HG03103 (cell line): Measurements from ENCODE around the gene HSP90B1.

Experiments used
- ATAC-seq: cut with Tn5 transposase; IDR thresholded peaks from one replicate; pipeline ENCODE4 v1.9.1; 2021; ENCODE audit warnings: low read depth; ENCODE audit not compliant: unreplicated experiment

The HSP90B1 gene

GRCh38 chr12:103929046-103929783, 995 bp upstream of the HSP90B1 start:
- ATAC-seq: peak; percentile 24

- ATAC-seq: no peak
These were observed 501 bp upstream of the HSP90B1 start for GRCh38 chr12:103929784-103930033.

DNA sequence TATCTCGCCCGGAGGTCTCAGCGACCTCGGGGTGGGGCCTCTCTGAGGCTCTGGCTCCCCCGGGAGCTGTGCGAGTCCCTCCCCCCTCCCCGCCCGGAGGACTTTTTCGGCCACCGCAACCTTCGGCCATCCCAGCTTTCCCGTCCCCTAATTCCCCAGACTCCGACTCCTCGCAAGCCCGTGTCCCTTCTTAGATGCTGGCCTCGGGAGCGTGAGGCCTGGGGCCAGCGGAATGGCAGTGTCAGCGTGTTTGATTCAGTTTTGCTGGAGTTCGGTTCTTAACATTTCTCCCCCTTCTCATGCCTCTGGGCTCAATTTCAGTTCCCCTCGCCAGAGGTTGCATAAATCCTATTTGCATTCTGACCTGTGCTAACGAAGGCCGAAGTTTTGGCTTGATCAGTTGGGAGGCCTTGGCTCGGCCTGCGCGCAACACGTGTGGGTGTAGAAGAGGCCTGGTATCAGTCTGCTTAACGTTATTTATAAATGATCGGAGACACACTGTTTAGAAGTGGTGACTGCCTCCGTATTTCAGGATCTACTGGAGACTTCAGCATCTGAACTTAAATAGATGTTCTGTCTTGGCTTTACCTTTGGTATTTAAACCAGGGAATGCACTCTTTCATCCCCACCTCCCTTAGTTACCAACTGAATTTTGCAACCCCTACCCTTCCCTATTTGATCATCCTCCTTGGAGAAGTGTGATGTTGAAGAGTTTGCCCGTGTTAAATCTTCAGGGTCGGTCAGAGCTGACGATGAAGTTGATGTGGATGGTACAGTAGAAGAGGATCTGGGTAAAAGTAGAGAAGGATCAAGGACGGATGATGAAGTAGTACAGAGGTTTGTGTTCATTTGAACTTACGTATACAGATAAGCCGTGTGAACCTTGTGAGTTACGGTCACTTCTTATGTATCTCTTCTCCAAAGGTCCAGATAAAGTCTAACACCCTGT, 851 bp downstream of the HSP90B1 start:
- no peak for ATAC-seq

GRCh38 chr12:103933237-103933636, 3.0 kb downstream of the HSP90B1 start:
- ATAC-seq: no peak

DNA sequence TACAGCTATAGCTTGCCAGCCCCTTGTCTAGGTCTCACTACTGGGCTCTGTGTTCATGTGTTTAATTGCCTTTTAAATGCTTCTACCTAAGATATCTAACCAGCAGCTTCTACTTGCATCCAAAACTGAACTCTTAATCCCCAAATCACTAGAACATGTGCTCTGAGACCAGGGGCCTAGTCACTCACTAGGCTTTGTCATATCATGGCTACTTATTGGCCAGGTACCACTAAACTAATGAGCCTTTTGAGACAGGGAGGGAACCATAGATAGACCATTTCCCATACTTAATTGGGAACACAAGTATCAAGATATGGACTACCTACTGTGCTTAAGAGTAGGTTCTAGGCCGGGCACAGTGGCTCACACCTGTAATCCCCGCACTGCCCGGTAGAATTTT, 6.5 kb downstream of the HSP90B1 start:
- no peak for ATAC-seq

GRCh38 chr12:103944964-103945363, 14.8 kb downstream of the HSP90B1 start:
- no peak for ATAC-seq

DNA sequence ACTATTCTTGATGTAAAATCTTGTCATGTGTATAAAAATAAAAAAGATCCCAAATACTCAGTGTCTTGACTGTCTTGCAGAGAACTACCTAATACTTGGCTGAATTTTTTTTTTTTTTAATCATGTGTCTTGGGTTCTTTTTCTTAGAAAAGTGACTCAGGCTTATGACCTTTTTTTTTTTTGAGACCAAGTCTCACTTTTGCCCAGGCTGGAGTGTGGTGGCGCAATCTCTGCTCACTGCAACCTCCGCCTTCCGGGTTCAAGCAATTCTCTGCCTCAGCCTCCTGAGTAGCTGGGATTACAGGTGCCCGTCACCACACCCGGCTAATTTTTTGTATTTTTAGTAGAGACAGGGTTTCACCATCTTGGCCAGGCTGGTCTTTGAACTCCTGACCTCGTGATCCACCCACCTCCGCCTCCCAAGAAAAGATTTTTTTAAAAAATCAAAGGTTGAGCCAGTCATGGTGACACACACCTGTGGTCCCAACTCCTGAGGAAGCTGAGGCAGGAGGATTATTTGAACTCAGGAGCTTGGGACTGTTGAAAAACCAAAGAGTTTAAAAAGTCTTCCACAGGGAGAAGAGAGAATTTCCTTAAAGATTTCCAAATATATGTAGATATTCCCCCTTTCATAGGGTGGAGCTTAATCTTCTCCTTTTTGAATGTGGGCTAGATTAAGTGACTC, 17.8 kb downstream of the HSP90B1 start:
- ATAC-seq: no peak

- no peak for ATAC-seq
These were observed 18.7 kb downstream of the HSP90B1 start for GRCh38 chr12:103948746-103949406.

GRCh38 chr12:103952497-103952896, 22.3 kb downstream of the HSP90B1 start:
- ATAC-seq: no peak

GRCh38 chr12:103955811-103956508, 25.8 kb downstream of the HSP90B1 start:
- no peak for ATAC-seq

DNA sequence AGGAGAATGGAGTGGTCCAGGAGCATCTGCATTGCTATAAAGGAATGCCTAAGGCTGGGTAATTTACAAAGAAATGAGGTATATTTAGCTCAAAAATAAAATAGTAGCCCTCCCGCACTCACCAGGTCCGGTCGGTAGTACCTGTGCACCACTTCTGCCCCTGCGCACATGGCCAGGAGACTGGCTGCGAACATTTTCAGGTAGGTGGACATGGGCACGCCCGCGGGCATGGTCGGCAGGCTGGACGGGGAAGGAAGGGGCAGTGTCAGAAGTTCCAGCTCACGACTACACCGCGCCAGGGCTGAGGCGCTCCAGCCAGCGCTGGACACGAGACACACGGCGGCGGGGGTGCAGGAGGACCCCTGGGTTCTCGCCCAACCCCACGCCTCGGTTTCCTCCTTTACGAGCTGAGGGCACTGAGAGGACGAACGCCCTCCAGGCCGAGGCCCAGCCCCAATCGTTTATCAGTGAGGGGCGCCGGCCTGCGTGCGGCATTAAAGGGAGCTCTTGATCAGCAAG, 26.4 kb downstream of the HSP90B1 start:
- no peak for ATAC-seq

GRCh38 chr12:103957865-103958388, 27.7 kb downstream of the HSP90B1 start:
- no peak for ATAC-seq

DNA sequence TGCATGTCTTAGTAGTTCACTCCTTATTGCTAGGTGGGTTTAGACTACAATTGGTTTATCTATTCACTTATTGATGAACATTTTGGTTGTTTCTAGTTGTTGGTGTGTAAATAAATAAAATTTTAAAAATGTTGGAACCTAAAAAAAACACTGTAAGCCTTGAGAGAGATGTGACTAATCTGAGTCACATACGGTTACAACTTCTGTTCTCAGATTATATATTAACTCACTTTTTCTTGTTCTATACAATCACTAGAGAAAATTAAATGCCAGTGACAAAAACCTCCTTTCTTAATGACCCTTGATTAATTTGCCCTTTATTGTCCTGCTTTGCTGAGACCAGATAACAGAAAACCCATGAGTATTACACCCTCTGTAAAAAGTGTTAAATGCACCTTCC, 28.4 kb downstream of the HSP90B1 start:
- no peak for ATAC-seq

DNA sequence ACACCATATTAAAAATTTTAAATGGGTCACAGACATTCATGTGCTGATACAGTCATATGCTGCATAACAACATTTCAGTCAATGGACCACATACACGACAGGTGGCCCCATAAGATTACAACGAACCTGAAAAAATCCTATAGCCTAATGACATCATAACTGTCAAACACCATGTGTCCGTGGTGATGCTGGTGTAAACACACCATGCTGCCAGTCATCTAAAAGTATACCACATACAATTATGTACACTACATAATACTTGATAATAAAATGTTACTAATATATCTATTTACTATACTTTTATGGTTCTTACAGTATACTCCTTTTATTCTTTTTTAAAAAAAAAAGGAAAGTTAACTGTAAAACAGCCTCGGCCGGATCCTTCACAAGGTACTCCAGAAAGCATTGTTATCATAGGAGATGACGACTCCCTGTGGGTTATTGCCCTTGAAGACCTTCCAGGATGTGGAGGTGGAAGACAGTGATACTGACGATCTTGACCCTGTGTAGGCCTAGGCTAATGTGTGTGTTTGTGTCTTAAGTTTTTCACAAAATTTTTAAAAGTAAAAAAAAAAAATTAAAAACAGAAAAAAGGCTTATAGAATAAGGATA, 30.5 kb downstream of the HSP90B1 start:
- ATAC-seq: no peak

DNA sequence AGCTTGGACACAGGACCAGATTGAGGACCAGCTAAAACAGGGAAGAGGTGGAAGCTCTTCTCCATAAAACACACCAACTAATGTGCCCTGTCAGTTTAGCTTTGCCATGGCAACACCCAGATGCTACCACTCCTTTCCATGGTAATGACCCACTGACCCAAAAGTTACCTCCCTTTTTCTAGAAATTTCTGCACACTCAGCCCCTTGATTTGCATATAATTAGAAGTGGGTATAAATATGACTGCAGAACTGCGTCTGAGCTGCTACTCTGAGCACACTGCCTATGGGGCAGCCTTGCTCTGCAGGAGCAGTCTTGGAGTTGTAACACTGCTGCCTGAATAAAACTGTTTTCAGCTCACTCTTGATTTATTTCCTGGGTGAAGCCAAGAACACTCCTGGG, 32.3 kb downstream of the HSP90B1 start:
- ATAC-seq: no peak

DNA sequence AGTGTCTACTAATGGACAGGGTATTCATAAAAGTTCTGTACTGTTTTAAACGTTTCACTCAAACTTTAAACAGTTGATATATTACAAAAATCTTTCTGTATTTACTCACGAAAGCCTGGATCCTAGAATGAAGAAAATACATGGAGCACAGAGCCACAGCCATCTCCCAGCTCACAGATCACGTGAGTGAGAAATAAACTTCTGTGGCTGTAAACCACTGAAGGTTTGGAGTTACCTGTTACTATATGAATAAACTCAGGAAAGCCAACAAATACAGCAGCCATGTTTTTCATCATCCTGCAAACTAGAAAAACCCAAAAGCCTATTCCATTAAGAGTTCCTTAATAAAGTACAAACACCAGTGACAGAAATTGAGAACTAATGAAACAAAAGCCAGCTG, 34.6 kb downstream of the HSP90B1 start:
- no peak for ATAC-seq

DNA sequence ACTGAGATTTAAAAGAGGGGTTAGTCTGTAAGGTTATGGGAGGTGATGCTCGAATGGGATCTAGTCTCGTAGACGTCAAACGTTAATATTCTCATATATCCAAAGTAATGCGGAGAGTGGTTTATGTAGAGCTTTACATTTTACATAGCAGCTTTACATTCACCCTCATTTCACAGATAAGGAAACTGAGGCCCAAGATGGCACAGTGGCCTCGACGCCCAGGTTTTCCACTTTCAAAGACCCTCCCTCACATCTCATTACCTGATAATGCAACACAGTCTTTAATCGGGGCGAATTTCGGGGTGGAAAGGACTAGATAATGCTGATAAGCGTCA, 35.0 kb downstream of the HSP90B1 start:
- no peak for ATAC-seq

DNA sequence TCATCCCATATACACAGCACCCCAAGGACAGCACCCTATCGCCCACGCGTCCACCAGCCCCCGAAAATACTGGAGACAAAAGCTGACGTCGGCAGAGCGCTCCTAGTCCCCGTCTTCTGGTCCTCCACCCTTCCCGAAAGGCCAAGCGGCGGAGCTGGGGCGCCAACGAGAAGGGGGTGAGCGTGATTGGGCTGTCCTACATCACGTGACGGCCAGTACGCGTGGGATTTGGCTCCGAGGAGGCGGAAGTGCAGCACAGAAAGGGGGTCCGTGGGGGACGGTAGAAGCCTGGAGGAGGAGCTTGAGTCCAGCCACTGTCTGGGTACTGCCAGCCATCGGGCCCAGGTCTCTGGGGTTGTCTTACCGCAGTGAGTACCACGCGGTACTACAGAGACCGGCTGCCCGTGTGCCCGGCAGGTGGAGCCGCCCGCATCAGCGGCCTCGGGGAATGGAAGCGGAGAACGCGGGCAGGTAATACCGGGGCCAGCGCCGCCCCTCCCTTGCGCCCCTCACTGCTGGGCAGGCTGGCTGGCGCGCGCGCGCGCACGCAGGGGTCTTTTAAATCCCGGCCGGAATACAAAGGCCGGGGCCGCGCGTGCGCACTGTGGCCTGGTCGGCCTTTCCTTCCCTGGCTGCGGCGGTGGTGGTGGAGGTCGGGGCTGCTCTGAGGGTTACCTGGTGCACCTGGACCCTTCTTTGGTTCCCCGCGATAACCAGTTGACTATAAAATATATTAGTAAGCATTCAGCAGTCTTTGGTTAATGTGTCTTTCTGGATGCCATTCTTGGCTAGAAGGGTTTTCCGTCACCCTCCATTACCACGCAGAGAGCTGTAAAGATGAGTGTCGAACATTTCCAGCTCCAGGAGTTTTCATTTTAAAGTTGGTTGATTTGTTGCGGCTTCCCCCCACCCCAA, 35.6 kb downstream of the HSP90B1 start, which contains the start of gene TDG:
TSS of gene TDG (plus strand) at position 283 of the 915 bp plus-strand sequence. CDS start at position 449, 166 bp downstream.
- peak; percentile 89 for ATAC-seq
